ENCODE measurements around the gene PPFIBP2. TPM values are rescaled to one million over a fixed set of nuclear protein-coding genes. Genes with fewer than 3 reads are reported as not detected.

PPFIBP2 gene
- total RNA-seq, 1 donor from 2014 or later, result 63.8 TPM

DNA sequence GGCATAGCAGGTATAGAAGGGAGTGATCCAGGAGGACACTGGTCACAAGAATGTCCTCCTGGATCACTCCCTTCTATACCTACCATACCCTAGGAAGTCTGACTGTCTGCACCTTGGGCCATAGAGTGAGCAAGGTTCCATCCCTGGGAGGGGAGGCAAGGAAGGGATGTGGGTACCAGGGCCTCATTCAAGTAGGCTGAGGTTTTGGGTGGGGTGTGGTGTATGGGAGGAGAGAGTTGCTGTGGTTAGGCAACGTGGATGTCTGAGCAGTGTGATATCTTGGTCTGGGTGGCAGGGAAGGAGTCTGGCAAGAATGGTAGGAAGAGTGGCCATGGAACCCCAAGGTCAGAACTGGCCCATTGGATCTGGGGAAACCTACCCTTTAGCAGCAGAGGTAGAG, 13.2 kb downstream of the PPFIBP2 start:
- DNase-seq, result no peak

DNA sequence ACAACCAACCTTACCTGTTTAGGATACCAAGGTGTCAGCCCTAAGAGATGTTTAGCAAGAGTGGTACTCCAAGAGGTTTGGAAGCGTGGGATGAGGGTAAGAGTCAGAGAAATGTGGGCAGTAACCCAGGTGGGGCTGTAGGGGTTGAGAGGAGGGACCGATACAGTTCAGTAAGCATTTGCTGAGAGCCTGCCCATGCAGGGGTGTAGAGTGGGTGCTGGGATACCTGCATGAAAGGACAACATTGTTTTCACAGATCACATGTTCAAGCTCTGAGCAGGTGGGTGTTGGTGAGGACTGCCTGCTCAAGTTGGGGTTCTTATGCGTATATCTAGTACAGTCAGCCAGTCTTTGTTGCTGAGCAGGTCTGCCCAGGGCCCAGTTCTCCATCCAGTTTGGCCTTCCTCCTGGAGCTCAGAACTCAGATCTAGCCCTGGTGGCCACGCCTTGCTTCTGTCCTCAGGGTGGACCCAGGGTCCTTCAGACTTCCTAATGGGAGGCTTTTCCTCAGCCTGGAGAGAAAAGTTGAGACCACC, 14.8 kb downstream of the PPFIBP2 start:
- no peak for DNase-seq

DNA sequence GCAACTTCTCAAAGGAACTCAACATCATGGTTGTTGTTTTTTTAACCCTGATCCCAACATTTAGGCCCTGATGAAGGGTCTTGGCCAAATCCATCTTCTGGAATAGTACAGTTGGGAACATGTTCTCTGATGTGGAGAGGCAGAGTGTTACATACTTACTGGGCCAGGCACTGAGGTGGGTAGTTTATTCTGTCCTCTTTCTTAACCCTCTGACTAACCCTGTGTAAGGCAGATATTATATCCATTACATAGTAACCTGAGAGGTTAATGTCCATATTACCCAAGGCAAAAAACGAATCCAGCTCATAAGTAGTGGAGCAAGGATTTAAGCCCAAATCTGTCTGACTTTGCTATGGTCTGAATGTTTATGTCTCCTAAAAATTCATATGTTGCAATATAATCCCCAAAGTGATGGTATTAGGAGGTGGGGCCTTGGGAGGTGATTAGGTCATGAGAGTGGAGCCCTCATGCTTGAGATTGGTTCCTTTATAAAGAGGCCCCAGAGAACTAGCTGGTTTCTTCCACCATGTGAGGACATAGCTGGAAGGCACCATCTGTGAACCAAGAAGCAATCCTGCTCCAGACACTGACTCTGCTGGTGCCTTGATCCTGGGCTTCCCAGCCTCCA, 16.3 kb downstream of the PPFIBP2 start:
- no peak for DNase-seq

DNA sequence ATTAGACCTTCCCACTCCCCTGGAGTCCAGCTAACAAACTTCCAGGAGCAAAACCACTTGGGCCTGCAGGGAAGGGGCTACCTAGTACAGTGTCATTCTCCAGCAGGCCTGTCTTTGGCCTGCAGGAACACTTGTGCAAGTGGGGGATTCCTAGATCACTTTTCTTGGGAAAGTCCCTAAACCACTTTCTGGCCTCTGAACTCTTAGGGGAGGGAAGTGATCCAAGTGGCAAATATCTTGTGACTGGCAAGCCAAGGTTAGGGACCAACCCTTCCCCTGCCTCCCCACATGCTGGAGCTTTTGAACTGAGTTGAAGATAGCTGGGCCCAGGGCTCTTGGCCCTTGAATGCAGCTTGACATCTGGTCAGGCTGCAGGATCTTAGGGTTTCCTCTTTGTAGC, 17.2 kb downstream of the PPFIBP2 start:
- no peak for DNase-seq

DNA sequence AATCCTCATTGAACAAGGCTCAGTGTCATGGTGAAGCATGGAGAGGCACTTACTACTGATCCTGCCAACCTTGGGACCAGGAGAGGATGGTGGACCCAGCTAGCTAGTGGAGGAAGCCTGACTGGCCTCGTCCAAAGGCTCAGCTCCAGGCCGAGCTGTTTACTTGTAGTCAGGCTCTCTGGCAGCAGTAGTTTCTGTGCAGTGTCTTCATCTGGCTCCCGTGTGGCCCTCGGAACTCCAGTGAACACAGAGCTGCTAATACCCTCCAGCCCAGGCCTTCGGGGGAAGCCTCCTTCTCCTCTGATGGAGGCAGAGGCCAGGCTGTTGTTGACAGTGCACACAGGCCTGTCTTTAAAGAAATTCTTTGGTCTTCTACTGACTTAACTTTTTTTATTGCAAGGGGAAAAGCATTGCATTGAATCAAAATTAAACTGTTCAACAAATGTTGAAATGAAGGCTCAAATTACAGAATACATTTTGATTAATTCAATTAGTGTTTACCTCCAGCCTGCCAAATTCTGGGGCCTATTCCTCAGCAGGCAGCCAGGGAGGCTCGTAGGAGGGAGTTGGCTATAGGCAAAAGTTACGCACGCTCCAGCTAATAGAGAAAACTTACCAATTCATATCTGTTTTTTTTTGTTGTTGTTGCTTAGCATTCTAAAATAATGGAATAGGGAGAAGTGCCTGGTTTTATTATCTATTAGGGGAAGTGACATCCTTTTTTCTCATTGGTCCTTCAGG, 18.8 kb downstream of the PPFIBP2 start:
- DNase-seq, result peak; percentile 24

DNA sequence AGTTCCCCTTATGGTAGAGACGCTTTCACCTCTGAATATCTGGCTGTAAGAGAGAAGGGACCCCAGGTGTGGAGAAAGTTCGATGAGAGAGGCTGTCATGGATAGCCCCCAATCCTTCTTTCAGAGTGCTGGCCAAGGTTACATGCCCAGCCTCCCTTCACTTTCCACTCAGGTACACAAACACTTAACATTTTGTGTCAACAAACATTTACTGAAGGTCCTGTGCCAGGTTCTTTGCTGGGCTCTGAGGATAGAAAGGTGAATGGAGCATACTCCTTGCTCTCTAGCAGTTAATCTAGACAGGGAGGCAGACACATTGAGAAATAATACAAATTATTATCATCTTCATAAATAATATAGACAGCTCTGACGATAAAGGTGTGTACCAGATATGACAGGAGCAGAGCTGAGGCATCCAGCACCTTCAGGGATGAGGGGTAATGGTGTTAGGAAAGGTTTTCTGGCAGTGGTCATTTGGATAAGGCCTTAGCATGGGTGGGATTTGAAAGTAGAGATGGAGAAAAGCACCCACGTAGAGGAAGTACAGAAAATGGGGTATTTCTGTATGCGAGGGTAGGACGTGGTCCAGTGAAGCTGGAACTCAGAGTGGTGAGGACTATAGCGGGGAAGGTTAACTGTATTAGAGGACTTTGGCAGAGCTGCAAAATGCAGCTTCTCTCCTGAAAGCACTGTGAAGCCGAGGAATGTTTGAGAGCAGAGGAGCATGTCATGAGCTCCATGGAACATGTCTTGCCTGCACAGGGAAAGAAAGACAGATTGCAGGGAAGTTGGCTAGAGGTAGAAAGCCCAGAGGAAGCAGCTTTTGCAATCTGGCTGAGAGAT, 19.6 kb downstream of the PPFIBP2 start:
- no peak for DNase-seq

DNA sequence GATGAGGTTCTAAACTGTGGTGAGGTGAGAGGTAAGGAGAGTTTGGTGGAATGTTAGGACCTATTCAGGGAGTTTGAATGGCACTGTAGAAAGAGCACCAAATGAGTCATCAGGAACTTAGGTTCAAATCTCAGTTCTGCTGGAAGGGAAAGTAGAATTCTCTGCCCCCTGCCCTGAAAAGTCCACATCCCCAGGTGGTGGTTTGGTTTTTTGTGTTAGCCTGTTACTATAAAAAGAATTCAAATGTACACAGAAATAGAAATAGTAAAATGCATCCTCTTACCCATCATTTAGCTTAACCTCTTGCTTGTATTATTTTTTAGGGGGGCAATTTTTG, 20.2 kb downstream of the PPFIBP2 start:
- no peak for DNase-seq

DNA sequence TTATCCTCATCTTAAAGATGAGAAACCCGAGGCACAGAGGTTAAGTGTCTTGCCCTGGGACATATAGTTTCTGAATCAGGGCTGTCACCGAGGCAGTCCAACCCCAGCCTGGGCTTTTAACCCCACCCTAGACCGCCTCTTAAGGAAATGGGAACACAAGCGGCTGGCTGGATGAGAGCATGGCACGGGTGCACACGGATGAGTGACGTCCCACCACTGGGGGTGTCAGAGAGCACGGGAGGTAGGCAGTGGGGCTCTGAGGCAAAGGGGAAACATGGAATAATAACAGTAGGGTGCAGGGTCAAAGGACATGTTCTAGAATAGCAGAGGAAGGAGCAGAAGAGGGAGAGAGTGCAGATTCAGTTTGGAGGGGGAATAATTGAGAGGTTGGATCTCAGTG, 22.3 kb downstream of the PPFIBP2 start:
- DNase-seq, result no peak

DNA sequence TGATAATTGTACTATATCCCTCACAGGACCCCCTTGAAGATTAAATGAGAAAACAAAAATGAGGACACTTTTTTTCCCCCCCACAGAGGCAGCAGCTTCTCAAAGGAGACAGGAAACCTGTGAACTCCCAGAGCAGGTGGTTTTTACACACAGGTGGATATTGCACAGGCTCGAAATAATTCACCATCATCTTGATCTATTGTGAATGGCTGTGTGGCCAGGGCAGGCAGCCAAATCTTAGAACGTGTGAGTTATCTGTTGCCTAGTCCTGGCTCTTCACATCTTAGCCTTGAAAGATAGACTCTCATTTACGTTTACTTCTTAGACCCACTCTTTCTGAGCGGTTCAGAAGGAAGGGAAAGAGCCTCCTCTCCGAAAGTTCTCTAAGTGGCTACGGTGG, 23.5 kb downstream of the PPFIBP2 start:
- no peak for DNase-seq

DNA sequence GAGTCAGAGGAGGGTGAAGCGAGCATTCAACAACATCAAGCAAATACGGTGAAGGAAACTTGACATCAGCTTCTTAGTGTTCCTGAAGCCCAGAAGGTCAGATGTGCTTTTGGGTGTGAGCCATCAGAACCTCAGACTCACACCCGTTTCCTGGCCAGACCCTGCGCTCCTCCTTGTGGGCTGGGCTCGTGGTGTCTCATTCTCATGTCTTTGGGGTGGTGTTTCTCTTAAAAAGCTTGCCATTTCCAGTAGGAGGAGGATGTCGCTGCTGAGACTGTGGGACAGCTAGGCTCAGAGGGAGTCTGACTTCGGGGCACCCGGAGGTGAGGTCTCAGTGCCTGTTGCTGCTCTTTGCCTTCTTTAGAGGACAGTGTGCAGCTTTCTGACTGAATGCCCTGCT, 24.2 kb downstream of the PPFIBP2 start:
- no peak for DNase-seq

DNA sequence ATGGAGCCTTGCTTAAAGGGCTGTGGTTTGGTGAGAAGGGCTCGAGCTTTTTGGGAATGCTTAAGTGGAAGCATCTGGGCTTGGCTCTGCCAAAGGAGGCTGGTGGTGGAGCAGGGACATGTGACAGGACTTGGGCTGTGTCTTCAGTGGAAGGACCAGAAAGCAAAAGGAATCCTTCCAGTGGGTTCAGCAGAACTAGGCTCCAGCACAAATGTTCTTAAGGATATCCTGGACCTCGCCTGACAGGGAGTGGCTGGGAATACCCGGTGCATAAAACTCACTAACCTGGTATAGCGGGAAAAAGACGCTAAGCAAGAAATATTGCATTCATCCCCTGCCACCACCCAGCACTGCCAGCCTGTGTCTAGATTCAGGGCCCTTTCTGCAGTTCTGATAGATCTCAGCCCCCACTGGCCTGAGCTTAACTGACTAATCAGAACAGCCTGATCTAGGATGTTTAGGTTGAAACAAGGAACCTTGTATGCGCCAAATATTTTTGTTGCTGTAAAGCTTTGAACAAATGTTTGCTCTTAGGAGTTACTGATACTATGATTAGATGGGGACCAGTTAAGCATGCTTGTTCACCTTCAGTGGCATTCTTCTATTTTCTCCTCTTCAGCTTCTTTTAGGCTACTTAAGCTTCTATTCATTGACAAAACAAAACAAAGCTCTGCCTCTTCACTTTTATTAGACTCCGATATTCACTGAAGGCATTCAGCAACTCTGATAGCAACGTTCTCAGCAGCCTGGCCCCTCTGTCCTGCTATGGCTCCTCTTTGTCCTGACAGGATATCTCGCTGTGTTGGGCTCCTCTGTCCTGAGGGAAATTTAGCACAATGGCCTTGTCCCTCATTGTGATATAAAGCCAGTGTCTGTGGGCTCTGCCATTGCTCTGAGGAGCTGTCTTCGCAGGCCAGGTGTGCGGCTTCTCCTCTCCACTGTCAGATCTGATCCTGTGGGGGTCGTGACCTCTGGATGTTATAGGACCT, 25.0 kb downstream of the PPFIBP2 start:
- DNase-seq, result no peak

DNA sequence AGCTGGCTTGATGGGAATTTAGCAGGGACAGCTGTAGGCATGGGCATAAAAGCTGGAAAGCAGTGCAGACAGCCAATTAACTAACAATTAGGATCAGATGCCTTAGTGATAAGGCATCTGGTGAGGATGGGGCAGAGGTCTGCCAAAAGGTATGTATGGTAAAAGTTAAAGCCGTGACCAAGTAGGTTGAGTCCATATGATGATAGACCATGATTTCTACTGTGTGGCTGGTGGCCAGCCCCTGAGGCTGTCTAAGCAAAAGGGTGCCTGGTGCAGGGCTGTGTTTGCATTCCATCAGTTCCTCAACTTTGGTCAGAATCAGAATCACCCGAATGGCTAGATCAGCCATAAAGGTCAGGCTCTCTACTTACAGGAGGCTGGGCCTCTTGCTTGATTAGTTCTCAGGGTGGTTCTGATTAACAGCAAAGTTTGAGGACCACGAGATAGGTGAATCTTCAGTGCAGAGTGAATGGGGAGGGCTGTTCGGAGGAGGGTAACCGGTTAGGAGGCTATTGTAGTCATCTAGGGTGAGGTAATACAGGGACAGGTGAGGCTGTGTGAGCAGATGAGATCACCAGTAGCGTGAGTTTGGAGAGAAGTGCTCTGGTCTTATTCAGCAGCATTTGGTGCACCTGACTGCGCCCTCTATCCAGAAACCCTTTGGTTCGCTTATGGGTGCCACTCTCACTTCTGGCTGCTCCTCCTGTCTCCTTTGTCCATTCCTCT, 27.2 kb downstream of the PPFIBP2 start:
- DNase-seq, result no peak

DNA sequence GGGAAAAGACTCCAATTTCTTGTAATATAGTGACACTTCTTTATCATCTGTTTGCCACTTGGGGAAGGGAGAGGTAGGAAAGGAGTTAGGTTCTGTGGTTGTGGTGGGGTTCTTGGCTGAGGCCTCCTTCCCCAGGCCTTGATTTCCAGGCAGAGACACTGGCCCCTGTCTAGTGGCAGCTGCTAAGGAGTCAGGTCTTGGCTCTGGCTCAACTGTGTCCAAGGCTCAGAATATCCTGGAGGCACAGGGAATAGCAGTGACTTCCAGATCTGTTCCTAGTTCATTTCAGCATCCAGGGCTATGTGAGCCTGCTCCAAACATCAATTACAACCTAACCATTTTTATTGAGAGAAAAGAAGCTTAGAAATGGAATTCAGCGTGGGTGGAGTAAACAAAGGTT, 29.5 kb downstream of the PPFIBP2 start:
- DNase-seq, result no peak

DNA sequence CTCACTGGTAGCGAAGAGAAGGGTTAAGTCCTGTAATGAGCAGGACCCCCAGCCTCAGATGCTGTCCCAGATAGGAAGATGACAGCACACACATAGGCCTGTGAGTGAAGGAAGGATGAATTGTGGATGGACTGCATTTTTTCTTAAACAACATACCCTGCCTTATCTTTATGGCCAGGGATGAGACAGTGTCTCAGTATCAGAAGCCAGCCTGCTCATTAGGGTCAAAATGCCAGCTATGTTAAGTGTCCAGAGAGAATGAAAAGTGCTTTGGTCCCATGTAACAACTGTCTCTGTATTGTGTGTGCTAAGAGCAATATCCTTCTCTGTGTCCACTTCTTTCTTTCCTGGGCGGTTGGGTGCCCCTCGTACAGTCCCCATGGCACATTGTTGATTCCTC, 30.2 kb downstream of the PPFIBP2 start:
- DNase-seq, result no peak

DNA sequence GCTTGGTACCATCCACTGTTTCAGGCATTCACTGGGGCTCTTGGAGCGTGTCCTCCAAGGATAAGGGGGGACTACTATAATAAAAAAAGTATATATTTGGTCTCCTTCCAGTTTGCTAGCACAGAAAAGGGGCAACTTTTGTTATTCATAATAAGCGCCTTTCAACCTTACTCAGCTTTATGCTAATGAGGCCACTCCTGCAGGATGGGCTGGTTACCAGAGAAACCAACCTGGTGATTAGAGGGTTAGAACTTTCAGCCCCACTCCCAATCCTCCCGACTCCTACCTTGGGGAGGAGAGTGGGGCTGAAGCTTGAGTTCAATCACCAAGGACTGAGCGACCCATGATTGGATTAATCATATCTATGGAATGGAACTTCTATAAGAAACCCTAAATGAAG, 31.8 kb downstream of the PPFIBP2 start:
- DNase-seq, result no peak

DNA sequence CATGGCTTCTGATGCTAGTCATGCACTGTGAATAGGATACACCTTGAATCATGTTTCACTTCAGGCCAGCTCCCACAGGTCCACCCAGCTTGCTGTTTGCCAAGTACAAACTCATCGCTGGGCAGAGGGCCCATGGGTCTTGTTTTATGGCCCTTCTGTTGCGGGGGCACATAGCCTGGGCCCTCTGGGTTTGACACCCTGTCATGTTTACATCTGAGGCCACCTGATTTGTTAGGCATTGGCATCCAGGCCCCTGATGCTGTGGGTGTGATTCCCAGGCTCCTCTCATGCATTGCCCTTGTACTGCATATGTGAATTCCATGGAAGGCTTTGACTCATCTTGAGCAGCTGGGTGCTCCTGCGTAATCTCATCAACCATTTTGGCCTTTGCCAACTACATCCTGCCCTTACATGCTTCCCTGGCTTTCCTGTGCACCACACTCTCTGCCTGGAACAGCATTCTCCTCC, 32.6 kb downstream of the PPFIBP2 start:
- DNase-seq, result no peak

DNA sequence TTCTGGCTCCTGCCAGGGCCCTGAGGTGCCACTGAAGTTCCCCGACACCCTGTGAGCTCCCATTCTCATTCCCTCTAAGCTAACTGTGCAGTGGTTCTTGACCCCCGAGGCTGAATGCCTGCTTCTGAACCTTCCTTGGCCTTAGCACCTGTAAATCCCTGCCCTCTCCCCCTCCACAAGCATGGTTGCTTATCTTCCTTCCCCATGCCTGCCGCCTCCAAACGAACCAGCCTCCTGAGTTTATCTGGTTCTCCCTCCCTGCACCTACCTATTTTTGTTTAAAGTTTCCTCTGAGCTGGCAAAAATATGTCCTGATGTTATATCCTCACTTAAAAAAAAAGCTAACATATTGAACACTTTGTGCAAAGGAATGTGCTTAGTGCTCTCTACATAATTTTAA, 33.9 kb downstream of the PPFIBP2 start:
- no peak for DNase-seq

DNA sequence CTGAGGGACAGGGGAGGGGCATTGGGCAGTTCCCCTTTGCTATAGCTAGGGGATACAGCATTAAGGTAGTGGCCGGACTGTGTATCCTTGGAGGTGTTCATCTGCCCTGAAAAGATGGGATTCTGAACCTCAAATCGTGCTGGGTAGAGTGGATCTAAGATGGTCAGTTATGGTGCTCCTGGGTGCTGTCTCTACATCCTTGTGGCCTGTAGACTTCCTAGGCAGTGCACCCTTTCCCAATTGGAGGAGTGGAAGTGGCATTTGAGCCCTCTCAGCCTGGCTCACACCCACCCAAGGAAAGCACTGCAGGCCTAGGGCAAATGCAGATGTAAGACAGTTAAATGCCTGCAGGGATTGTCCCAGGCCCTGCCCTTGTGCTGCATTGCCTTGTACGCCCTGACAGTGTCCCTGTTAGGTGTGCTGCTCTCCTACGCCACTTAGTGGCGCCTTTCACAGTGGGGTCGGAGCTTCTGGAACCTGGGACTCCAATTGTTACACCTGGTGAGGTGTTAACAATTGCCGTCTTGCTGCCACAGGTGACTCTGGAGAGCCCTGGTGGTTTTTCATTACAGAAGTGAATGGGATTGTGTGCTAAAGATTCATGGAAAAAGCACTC, 35.0 kb downstream of the PPFIBP2 start:
- no peak for DNase-seq

DNA sequence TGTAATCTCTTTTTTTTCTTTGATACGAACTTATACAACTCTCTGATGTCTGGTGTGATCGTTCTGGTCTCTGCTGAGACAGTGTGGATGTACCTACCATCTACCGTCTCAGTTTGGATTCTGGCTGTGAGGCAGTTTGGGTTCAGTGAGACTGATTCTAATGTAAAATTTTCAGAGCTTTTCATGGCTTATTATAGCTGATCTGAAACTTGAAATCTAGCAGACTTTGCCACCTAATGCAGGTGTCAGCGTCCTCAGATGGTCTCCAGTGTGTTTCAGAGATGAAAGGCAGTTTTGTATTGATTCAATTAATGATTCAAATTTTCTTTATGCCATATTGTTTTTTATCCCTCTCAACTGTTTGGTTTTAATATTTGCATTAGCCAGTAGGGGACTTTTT, 35.9 kb downstream of the PPFIBP2 start:
- no peak for DNase-seq

DNA sequence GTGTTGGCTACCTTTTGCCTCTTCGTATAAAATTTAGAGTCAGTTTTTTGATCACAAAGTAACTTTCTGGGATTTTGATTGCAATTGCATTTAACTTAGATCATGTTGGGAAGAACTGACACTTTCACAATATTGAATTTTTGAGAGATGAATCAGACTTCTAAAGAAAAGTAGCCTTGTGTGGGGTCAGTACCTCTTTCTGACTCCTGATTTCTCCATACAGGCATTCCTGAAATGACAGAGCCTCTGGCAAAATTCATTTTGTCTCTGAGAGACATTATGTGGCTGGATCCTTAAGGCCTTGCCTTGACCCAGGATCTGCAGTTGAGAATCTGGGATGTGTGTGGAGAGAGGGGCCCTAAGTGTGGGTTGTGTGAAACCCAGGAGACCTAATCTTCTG, 37.8 kb downstream of the PPFIBP2 start:
- no peak for DNase-seq

DNA sequence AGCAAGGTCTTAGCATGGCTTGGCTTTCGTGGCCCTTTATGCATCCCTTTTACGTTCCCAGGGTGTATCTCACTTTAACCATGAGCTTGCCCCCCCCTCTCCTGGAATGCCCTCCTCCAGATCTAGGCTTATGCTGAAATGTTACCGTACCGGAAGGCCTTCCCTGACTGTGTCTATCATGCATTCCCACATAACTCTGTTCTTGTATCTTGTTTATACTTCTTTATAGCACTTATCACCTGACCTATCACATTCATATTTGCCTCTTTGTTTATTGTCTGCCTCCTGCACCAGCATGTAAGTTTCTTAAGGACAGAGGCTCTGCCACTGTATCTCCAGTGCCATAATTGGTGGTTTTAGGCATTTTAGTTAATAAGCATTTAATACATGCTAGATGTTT, 38.9 kb downstream of the PPFIBP2 start:
- no peak for DNase-seq

Data from skin of body (tissue), 2 donors.